HG02938 (cell line): ENCODE data around the gene LRIG3.
"Not testable (repeated sequence)": the region's sequence is repeated elsewhere in the genome, so short reads cannot be mapped to it uniquely, and the experiment has no call there.

Source experiments
- ATAC-seq: cut with Tn5 transposase; IDR thresholded peaks from one replicate; pipeline ENCODE4 v1.9.1; 2021; ENCODE audit warnings: mild to moderate bottlenecking, moderate library complexity; ENCODE audit not compliant: unreplicated experiment

LRIG3 gene

DNA sequence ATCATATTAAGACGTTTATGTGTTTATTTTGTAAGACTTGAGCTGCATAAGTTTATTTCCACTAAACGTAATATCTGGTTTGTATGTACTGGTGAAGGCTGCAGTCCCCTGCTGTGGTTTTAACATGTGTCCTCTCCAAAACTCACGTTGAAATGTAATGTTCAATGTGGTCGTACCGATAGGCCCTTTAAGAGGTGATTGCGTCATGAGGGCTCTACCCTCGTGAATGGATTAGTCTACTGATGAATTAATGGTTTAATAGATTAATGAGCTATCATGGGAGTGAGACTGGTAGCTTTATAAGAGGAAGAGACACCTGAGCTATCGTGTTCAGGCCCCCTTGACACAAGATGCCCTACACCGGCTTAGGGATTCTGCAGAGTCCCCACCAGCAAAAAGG is 14.9 kb downstream of the LRIG3 start:
- no peak for ATAC-seq

DNA sequence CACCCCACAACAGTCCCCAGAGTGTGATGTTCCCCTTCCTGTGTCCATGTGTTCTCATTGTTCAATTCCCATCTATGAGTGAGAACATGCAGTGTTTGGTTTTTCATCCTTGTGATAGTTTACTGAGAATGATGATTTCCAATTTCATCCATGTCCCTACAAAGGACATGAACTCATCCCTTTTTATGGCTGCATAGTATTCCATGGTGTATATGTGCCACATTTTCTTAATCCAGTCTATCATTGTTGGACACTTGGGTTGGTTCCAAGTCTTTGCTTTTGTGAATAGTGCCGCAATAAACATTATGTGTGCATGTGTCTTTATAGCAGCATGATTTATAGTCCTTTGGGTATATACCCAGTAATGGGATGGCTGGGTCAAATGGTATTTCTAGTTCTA is 17.6 kb downstream of the LRIG3 start:
- ATAC-seq: not testable (repeated sequence)

DNA sequence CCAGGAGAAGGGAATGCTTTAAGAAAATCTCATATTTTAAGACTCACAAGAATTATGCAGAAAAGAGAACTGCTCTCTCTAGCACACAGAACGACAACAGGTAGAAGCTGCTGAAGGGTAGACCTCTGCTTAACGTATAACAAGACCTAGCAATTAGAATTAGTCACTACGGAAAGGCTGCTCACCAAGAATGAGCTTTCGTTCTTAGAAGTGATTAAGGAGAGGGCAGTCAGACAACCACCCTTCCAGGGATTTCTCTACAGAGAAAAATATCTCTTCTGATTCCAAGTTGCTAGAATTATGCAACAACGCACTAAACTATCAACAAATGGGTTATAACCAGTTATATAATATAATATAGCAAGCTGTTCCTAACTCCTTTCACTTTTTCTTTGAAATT is 18.6 kb downstream of the LRIG3 start:
- ATAC-seq: no peak

DNA sequence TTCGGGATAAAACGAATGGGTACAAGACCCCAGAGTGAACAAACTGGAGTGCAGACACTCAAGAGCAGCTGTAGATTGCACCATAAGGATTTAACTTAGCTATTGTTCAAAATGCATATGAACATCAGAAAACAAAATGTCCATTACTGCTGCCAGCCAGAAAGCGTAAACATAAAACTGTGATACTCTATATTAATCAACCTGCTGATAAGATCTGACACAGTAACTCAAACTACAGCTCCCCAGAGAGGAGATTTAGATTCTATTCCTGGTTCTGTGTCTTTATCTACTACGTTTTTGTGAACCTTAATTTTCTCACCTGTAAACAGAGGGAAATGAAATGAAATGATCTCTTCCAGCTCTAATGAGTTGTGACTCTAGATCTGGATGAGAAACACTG is 22.3 kb downstream of the LRIG3 start:
- no peak for ATAC-seq

DNA sequence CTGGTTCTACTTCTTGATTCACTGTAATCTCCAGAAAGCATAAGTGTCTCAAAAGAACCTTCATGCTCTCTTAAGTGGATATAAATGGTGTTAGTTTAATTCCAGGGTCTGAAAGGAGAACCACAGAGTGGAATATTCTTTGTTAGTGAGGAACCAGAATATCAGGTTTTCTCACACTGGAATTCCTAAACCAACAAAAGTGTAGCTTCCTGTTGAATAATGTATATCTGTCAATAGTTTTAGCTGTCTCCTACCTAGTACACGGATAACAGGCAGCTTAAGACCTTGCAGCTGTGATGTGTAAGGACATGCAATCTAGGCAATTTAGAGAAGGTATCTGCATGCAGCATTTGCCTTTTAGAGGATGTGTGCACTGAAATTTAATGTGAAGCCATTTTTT is 24.0 kb downstream of the LRIG3 start:
- no peak for ATAC-seq

DNA sequence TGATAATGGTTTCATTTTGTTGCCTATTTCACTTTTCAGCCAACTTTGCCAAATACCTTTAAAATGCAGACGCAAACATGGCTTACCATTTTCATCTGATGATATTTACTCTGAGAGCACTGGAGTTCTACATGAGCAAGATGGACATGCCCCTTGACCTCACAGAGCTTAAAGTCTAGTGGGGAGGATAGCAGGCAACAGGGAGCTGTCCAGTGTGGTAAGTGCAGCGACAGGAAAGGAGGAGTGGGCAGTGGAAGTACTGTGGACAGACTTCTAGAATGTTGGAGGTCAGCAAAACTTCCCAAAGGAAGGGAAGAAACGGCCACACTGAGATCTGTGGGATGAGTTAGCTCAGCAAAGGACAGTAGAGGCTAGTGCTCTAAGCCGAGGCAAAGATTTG is 25.3 kb downstream of the LRIG3 start:
- ATAC-seq: no peak

DNA sequence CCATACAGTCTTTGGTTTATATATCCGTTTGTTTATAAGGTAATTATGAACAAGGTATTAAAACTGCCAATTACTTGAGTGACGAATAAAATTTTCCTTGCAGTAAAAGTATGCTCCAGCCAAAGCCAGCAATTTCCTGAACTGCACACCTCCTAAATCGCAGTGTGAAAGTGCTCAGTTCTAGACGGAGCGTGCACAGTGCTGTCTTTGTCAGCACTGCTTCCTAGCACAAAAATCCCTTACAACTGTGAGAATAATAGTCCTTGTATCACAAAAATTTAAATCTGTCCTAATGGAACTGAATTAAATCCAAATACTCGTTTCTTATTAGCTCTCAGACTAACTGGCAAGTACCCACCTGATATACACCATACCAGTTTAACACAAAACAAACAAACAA is 26.3 kb downstream of the LRIG3 start:
- ATAC-seq: no peak

DNA sequence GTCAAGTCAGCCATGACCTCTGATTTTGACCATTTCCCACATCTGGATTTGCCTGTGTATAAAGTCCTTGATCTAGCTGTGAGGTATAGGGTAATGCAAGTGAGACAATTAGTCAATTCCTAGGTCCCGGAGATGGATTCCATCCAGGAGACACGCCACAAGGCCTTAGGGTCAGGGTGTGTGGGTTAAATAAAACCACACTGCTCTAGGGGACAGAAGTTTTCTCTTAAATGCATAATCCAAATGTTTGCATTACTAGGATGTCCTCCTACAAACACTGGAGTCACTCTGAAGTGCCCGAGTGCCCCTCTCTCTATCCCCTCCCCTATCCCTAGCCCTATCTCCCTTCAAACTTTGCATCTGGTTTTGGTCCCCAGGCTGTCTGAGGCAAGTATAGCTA is 26.8 kb downstream of the LRIG3 start:
- no peak for ATAC-seq

DNA sequence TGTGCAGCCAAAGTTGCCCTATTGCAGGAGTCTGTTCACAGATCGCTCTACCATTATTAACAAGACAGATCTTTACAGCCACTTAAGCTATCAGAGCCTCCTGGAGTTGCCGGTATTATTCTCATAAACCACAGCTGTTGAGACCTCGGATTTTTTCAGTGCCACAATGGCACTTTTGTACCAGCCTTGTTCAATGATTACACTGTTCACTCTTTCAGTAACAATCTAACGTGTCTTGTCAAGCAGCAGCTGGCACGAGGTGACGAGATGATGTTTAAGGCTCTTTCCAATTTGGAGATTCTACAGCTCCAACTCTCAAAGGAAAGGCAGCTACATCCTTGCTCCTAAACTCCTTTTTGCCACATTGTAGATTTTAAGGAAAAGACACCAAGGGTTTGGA is 30.7 kb downstream of the LRIG3 start:
- ATAC-seq: no peak

DNA sequence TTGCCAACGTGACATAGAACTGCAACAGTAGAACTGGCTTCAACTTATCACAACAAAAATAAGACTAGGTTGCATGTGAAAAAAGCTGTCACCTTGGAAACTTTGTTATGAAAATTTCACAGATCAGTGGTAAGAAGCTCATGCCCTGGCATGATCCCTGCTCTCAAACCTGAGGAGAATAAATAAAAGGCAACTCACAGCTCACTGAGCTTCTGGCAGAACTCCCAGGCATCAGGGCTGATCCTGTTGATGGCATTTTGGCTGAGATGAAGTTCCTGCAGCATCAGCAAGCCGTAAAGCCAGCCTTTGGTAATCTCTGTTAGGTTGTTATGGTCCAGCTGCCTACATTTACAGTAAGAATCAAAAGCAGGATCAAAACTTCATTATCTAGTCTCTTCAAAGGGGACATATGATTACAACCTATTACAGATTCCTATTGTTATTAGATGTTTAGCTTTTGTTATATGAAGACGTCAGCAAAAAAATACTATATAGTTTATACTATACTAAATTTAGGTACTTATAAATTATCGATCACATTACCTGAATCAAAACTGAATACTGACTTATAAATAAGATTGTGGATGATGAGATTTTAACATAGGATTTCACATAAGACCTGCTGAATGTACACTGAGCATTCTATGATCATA is 32.0 kb downstream of the LRIG3 start:
- ATAC-seq: no peak

DNA sequence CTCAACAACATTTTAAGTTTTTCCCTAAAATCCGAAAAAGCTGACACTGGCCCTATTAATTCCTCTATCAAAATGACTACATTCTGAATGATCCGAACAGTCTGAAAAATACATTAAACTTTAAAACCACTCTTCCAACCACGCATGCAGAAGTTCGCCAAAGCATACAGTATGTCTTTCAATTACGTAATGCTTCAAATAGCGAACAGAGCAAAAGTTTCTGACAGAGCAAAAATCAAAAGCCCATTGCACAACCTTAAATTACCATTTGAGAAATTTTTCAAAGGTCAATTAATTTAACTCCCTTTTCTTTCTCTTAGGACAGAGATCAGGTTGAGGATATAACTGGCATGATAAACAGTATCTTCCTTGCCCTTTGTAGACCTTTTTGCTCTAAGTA is 33.2 kb downstream of the LRIG3 start:
- no peak for ATAC-seq

DNA sequence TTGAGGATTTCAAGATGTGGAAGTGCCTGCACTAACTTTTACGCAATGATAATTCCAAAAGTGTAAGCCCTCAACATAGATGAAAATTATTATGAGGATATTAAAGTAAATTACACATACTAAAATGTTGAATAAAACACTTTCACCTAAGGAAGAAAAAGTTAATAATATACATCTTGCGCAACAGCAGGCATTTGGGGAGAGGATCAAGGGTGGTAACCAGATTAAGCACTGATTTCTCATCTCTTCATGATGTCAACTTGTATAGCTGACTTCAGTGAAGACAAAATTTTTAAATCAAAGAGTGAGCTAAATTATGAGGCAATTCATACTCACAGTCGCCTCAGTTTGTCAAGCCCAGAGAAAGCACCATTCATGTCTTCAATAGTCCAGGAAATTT is 33.8 kb downstream of the LRIG3 start:
- no peak for ATAC-seq

DNA sequence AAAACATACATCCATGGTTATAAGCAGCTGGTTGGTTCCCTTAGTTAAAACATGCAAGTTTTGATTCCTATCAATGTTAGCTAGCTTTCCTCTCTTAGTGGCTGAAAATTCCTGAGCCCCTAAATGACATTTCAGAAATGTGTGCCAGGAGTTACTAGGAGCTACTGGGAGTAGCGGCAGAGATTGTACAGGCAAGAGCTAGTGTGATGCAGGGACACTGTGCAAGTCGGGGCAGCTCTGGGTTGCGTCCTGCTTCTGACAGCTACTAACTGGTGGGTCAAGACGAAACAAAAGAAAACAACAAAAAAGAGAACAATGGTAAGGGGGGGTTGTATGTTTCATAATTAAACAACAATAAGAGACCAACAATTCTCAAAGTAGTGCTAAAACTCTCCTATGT is 35.4 kb downstream of the LRIG3 start:
- no peak for ATAC-seq

DNA sequence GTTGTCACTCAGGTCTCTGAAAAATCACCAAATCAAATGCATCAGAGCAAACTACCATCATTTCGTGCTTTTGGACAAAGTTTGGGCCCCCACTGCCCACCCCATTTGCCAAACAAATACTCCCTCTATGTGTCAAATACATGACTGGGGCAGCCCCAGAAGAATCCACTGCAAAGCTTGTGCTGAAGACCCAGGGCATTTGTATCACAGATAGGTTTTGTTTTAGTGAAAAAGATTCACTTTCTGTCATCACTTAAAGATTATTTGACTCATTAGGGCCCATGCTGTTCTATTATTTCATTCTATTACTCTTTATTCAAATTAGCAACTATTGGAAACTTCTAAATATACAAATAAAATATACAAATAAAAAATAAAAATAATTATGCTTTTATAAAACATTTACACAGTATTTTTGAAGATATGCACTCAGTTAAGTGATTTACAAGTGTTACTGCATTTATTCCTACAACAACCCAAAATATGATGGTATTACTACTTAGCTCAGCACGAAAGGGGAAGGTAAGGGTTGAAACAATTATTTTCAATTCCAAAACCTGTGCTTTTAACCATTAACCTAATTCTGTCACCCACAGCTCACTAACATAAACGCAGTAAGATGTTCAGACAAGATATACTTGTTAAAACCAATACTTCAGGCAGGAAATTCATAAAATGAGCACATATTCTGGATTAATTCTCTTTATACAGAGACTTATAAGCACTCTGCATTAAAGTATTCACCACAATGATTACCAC is 36.5 kb downstream of the LRIG3 start:
- peak; percentile 71 for ATAC-seq

DNA sequence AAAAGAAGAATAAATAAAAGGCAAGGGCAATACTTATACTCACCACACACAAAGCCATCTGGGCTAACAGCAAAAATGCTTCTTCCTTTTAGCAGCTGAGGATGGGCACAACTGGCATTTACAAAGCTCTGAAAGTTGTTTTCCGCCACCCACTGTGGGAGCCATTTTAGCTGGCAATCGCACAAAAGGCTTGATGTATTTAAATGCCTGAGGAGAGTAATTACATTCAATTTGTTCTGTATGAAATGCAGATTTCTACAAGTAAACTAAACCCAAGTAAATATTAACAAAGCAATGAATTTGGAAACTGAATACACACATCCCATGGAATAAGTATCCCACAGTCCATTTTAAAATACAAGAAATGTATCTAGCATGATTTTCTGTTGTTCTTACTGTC is 37.5 kb downstream of the LRIG3 start:
- no peak for ATAC-seq

DNA sequence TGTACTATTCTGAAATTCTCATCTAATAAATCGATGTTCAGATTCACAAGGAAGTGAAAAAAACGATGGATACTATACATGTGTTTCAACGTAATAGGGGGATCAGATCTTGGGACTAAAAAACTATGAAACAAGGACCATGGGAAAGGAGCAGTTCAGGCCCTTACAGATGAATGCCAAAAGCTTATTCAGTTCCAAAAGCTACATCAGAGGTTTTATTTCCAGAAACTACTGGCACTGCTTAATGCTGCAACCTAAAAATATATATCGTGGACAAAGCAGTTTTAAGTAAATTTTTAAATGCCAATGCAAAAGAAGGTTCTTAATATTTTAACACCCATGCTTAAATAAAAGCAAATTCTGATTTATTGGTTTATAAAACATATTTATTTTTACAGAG is 38.5 kb downstream of the LRIG3 start:
- ATAC-seq: no peak

DNA sequence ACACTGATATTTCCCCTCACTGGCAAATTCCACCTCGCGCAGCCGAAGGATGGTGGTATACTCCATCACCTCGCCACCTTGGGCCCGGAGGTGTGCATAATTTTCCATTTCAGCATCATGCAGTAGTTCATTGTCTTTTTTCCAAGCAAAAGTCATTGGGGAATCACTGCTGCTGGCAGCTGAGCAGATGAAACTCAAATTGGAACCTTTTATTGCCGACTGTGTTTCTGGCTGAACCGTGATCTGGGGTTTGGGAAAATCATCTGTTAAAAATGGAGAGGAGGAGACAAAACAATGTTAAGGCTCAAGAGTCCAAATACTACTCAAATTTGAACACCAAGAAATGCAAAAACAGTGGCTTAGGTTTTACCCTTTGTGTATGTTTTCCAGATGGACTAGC is 39.7 kb downstream of the LRIG3 start:
- ATAC-seq: no peak

DNA sequence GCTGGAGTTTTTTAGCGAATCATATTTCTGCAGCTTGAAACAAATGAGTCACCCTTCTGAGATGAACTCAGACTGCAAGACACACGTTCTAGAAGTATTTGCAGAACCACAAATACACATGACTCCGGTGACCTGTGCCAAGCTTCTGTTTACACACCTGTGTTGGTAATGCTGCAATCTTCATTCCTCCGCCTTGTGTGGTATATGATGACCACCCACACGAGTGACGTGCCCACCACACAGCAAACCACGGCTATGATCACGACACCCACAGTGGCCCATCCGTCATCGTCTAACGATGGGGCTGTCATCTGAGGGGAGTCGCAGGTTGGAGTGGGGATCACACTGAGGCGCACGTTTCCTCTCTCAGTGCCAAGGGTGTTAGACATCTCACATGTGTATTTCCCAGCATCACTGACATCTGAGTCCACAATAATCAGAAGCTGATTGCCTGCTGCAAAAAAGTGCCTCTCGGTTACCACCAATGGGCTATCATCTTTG is 43.0 kb downstream of the LRIG3 start:
- ATAC-seq: no peak

DNA sequence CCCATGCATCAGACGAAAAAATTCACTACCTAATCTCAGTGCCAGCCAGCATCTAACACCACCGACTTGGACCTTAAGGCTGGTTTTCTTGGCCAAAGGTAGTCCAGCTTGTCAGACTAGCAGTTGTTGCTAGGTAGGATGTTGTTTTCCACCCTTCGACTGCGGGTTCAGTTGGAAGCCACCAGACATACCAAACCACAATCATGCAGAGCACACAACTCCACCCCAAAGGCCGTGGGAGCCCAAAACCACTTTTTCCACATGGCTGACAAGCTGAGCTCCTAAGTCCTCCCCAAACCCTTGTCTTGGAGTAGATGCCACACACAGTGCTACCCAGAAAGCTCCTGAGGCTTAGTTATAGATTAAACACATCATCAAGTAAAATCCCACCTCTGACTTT is 46.8 kb downstream of the LRIG3 start:
- ATAC-seq: no peak

DNA sequence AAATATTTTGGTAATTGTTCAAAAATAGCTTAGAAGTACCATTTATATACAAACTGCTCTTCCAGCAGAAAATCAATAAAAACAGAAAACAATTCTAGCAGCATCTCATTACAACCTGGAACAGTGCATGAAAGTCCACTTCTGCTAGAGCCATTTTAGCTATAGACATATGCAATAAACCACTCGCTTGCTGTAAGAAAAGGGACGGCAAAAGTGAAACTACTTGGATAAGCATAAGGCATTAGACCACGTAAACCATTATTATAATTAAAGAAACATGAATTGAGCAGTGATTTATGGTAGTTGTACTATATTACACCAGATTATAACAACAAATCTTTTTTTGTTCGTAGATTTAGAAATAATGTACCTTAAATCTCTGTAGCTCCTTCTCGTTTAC is 48.7 kb downstream of the LRIG3 start:
- ATAC-seq: no peak

DNA sequence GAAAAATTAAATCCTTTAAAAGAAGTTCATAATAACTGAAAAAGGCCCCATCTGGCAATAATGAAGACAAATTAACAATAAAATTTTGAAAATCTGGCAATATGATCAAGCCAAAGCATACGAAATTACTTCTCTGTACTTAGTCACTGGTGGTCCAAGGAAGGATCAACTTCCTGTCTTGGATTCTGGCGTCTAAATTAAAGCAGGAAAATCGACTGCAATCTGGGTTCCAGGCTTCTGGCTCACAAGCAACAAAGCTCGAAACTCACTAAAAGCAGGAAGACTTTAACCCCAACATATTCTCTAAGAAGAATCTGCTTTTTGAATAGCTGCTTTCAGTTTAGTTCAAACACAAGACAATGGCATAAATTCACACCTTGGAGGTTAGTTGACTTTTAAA is 49.7 kb downstream of the LRIG3 start:
- no peak for ATAC-seq

DNA sequence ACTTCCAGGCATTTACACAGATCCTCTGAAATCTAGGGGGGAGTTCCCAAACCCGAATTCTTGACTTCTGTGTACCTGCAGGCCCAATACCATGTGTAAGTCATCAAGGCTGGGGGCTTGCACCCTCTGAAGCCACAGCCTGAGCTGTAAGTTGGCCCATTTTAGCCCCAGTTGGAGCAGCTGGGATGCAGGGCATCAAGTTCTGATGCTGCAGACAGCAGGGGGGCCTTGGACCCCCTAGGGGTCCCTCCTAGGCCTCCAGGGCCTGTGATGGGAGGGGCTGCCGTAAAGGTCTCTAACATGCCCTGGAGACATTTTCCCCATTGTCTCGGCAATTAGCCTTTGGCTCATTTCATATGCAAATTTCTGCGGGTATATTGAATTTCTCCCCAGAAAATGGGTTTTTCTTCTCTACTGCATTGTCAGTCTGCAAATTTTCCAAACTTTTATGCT is 59.5 kb downstream of the LRIG3 start:
- no peak for ATAC-seq
